GM19468 (cell line): ENCODE results near the gene TIMP4.

Source experiments
- ATAC-seq: cut with Tn5 transposase; IDR thresholded peaks from one replicate; pipeline ENCODE4 v1.9.1; 2021; ENCODE audit warnings: mild to moderate bottlenecking, moderate library complexity, moderate number of reproducible peaks; ENCODE audit not compliant: unreplicated experiment; ENCODE audit errors: extremely low read depth

Gene TIMP4

GRCh38 chr3:12186515-12187286 is 28.0 kb upstream of the TIMP4 start:
- no peak for ATAC-seq

- ATAC-seq, result no peak
These were observed 27.3 kb upstream of the TIMP4 start for GRCh38 chr3:12186046-12186445.

GRCh38 chr3:12185172-12185710 is 26.5 kb upstream of the TIMP4 start:
- ATAC-seq, result no peak

DNA sequence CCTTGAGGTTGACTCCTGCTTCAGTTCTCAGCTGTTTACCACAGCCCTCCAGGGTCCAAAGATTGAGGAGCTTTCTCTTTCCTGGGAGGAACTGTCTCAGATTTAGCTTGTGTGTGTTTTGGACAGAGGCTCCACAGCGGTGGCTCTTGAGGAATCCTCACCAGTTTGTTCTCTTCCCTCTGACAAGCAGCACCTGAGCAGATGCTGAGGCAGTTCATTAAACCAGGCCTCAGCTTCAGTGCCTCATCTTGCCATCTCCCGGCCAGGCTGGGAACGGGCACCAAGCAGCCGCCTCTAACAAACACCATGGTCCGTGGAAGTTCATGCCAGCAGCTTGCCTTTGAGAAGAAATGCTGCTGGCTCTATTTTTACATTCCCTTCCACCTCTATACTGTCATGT is 25.8 kb upstream of the TIMP4 start:
- ATAC-seq, result no peak

DNA sequence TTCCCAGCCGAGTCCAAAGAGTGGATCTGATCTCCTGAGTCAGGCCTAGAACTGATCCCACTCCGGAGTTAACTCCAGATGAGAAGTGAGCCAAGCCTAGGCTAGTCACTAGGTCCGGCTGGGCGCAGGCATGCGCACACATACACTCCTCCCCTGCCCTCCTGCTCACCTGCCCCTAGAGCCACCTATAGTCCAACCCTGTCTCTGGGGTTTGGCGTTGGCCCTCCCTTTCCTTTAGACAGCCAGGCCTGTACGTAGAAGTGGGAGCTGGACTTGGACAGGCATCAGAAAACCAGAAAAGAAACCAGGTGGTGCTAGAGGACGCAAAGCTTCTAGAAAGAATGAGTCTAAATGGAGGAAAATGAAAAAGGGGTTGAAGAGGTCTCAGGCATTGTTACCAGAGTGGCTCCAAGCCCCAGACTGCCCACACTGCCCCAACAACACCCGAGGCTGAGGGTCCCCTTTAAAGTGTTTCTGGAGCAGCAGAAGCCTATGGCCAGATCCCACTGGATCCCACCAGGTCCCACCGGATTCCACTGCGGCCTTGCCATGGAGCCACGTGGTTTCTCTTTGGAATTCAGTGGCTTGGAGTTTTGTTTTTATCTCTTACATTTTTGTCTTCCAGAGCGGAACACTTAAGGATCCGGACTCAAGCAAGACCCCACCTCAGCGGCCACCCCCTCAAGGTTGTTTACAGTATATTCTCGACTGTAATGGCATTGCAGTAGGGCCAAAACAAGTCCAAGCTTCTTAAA is 24.2 kb upstream of the TIMP4 start:
- no peak for ATAC-seq

DNA sequence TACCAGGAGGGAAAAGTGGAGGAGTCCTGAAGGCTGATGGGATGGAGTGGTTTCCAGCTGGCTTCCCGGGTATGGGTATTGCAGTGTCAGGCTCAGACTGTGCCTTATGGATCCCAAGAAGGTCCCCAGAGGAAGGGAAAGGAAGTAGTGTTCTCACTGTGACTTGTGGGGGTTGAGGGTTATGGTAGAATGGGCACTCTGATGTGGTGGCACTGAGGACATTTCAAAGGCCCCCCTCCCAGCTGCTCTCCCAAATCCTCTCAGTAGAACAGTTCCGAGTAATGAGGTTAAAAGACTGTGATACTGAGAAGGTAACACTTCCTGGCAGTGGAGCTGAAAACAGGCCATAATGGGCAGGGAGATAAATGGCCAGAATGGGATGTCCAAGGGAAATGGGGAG is 23.1 kb upstream of the TIMP4 start:
- no peak for ATAC-seq

- ATAC-seq, result no peak
These were observed 22.6 kb upstream of the TIMP4 start for GRCh38 chr3:12181301-12181700.

- ATAC-seq, result no peak
These were observed 21.9 kb upstream of the TIMP4 start for GRCh38 chr3:12180631-12181030.

DNA sequence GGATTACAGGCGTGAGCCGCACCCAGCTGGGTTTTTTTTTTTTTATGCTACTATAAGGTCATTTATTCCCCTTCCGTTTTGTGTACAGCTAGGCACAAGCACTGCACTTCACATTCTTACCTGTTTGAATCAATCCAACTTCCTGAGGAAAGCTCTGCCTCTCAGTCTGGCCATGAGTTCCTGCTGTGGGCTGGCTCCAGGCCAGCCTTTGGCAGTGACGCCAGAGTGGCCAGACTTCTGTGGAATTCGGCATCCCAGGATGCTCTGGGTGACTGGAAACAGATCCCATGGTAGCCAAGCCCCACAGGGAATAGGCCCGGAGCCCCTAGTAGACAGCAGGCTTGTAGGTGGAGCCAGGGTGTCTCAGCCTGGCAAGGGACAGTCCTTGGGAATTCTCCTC is 21.5 kb upstream of the TIMP4 start:
- no peak for ATAC-seq

DNA sequence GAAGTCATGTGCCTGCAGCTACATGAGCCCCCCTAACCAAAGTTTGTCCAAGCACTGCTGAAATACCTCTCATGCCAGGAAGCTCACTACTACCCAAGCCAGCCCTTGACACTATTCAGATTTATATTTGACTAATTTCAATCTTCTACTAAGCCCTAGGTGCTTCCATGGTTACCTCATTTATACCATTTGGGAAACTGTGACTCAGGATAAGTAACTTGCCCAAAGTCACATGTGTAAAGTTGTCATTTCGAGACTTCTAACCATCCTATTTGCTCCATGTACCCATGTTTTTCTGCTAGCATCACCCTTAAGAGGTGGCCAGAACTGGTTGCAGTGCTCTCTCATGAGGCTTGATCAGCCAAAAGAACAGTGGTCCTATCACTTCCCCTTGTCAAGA is 20.7 kb upstream of the TIMP4 start:
- ATAC-seq, result no peak

- ATAC-seq, result no peak
These were observed 19.5 kb upstream of the TIMP4 start for GRCh38 chr3:12178091-12178820.

DNA sequence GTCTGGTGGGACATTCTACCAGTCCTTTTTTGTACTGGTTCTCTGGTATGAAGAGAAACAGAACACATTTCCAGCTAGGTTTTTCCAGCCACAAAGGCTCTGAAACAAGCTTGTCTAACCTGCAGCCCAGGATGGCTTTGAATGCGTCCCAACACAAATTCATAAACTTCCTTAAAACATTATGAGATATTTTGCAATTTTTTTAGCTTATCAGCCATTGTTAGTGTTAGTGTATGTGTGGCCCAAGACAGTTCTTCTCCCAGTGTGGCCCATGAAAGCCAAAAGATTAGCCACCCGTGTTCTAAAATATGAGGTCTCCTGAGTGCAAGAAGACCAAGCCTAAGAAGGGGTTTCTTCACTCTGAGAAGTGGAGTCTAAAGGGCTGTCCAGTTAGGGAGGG is 18.4 kb upstream of the TIMP4 start:
- ATAC-seq, result no peak

DNA sequence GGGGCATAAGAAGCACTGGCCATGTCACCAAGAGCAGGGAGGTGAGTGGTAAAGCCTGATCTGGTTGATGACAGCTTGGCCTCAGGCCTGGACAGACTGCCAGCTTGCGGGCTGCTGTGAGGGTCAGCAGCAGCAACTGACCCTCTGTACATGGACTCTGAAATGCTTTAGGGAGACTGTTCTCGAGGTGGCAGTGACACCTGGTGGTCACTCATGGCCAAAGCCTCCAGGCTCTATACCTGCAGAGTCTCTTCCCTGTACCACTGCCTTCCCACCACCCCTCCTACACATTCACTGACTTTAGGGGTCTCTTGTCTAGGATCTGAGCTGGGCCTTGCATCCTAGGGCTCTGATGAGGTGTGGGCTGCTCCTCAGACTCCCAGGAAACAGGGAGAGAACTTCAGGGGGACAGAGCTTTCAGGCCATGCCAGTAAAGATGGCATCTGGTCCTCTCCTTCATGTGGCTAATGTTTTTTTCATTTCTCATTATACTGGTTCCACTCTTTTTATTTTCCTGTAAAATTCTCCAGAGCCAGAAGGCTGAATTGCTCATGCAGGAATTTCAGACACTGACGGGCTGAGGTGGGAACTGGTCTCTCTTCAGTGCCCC is 17.2 kb upstream of the TIMP4 start:
- no peak for ATAC-seq

DNA sequence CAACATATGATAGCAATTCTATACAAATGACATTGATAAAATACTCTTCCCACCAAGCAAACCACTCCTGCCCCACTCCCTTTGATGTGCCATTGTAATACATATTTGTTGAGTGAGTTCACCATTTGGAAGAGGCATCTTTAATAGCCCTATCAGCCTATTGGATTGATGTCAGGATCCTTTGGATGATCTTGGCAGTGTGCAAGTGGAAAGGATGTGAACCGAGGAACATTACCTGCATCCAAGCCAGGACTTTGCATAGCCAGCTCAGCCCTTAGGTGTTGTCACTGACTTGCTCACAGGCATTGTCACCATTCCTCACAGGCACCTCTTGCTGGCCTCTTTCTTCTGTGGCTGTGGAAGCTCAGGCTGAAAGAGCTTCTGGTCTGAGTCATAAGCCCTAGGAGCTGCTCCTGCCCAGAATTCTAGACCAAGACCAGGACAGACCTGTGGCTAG is 16.5 kb upstream of the TIMP4 start:
- ATAC-seq, result no peak

- ATAC-seq, result no peak
These were observed 11.5 kb upstream of the TIMP4 start for GRCh38 chr3:12170207-12170606.

DNA sequence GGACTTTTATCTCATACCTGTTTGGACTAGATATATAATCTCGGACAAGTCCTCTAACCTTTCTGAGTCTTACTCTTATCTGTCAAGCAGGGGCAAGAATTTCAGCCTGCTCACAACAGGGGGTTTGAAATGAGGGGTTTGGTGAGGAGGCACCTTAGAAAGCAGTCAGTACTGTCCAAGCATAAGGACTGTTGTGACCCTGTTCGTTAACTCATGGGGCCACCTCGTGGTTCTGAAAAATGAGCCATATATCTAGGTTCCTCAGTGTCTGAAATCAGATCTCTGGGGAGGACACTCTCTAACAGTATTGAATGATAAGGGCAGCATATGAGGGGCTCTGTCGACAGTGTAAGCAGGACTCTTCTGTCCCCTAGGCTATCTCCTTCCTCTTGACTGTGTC is 7.2 kb upstream of the TIMP4 start:
- ATAC-seq, result no peak

GRCh38 chr3:12159227-12159601 is 502 bp upstream of the TIMP4 start:
- ATAC-seq, result no peak

- no peak for ATAC-seq
These were observed 1.7 kb downstream of the TIMP4 start for GRCh38 chr3:12157026-12157425.

DNA sequence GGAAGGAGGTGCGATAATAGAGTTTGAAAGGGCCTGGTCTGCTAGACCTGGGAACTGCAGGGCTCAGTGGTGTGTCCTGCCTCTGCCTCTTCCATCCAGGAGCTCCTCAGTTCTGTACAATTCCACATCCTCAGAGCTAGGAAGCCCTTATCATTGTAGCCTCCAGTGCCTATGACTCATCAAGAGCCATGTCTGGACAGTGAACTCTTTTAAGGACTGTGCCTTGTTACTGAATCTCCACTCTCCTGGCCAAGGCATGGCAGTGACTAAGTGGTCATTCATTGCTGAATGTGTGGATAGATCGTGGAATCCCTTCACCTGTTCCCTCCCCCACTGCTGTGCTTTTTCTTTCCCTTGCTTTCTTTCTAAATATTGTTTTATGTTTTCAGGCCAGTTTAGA is 2.9 kb downstream of the TIMP4 start:
- no peak for ATAC-seq

DNA sequence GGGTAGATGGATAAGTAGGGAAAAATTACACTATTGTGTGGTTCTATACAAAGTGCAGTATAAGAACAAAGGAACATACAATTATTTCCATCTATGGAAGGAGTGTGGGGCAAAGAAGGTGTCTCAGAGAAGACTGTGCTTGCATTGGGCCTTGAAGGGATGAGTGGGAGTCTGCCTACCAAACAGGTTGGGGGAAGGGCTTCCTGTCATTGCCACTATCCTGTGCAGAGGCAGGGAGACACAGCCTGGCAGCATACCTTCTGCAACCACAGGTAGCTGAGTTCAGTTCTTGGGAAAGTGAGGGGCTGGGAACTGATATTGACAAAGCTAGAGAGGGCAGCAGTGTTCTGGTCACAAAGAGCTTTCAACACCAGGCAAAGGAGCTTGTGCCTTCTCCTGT is 3.4 kb downstream of the TIMP4 start:
- ATAC-seq, result no peak
